Head of caudate nucleus (tissue), 42 donors: ENCODE data around the gene KDELR3.
A peak's percentile ranks its signal among the peaks of the same experiment; 100 is the strongest.

ENCODE experiments used
- DNase-seq, 42 donors: peaks; one replicate each; pipeline versions ENCODE4 v3.0.0 to v3.0.0-alpha.2; 2020 to 2021; ENCODE audit warnings: mixed read lengths in 7 of 42
- intact Hi-C: fragments of 100-400 bp; cut with DNase I; formaldehyde crosslinking; loops from one replicate; pipeline ENCODE4 v1.15.0; 2022

KDELR3 gene

DNA sequence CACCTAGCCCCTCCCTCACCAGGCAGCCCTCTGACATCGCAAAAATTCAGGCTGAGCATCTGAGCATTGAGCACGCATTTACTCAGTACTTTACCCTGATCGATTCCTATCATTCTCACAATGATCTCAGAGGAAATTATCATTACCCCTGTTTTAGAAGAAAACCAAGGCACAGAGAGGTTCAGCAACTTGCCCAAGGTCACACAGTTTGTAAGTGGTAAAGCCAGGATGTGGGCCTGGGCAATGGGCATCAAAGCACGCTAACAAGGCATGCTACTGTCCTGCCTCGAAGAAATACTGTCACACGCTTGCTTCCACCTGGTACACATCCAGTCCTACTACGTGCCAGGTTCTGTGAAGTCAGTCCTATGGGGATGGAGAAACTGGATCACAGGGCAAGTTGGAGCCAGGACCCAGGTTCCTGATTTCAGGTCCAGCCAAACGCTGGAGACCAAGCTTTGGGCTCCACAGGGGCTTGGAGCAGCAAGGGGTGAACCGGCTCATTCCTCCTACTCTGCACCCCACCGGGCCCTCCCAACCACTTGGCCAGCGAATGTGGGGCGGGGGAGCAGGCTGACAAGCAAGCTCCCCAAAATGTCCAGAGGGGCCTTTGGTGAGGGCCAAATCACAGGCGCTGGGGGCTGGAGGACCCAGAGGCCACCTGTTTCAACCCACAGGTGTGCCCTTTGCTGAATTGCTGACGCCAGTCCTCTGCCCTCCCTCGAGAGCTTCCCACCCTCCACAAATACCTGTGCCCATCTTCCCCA lies 31.1 kb upstream of the KDELR3 start:
- intact Hi-C loops = no loop called here
- DNase-seq = no peak

DNA sequence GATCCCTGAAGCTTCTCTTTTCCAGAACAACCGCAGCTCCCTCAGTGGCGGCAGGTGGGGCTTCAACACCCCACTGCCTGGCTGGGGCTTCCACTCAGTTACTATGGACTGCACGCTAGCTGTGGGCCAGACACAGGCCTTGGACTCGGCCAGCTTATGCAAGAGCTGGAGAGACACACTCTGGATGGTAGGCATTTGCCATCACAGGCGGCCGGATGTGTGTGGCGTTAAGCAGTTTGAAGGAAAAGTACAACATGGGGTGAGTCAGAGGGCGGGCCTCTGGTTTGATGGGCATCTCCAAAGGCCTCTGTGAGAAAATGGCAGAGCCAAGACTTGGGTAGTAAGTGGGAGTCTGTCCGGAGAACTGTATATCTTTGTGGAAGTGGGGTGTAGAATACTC lies 30.5 kb upstream of the KDELR3 start:
- intact Hi-C loops = no loop called here
- no peak for DNase-seq

DNA sequence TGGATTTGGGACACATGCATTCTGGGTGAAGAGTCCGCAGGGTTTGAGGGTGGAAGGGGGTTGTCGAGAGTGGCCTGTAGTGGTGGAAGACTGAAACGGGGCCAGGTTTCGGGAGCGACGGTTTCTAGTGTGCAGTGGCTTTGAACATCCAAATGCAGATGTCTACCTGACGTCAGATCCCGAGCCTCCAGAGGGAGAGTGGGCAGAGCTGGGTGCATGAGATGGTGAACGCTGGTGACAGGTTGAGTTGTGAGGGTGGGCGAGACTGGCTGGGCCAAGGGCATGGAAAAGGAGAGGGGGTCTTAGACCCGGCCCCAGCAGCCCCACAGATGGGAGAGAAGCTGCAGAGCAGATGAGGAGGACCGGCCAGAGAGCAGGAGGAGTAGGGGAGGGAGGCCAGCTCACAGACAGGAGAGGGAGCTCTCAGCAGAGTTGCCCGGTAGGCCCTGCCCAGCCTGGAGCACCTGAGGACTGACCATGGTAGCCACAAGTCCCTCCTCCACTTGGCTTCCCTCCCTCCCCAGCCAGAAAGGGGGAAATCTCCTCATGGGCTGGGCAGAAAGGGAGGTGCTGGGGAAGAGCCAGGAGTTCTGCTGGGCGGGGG lies 27.0 kb upstream of the KDELR3 start:
- intact Hi-C loops = no loop called here
- DNase-seq = peak in 10 of 42 donors; percentile 13 to 67 (median 50)

DNA sequence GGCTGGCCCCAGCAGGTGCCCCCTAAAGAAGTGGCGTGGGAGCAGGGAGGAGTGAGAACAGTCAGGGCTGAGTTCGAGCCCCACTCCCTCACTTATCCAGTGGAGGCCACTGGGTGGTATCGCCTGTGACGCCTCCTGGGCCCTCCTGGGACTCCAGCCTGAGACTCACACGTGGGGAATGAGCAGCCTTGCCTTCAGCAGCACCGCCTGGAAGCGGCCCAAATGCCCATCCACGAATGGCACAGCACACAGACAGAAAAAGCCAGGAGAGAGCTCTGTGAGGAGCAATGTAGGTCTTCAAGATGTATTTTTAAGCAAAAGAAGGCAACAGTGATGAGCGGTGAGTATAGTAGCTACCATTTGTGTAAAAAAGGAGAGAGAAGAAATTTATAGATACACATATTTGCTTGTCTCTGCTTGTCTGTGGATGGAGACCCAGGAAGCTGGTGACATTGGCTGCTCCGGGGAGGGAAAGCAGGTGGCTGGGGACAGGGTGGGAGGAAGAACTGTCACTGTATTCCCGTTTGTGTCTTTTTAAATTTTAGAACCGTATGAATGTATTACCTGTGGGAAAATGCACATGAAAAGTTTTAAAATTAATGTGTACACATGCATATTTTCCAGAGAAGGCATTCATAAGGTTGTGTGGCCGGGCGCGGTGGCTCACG lies 26.1 kb upstream of the KDELR3 start:
- DNase-seq = peak in 6 of 42 donors; percentile 51 to 60 (median 54)
- intact Hi-C loops = no loop called here

DNA sequence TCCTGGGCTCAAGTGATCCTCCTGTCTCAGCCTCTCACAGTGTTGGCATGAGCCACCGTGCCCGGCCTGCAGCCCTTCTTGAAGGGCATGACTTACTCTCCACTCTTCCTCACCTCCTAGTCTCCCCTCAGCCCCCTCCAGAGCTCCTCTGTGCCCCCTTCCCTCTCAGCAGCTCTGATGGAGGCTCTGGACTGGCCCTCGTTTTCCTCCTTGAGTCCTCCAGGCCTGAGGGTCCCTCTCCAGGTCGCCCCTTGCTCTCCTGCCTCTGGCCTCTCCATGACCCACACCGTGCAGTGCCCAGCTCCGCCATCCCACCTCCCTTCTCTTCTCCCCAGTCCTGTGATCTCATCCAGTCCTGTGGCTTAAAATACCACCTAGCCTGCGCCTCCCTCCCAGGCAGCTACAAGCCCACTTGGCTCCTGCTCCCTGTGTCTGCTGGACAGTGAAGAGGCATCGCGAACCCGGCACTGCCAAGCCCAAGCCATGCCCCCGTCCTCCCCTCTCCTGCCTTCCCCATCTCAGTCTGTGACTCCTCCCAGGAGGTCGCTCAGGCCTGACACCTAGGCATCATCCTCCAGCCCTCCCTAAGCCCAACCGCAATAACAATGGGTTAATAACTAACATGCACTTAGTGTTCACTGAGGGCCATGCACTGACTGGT lies 24.8 kb upstream of the KDELR3 start:
- no peak for DNase-seq

DNA sequence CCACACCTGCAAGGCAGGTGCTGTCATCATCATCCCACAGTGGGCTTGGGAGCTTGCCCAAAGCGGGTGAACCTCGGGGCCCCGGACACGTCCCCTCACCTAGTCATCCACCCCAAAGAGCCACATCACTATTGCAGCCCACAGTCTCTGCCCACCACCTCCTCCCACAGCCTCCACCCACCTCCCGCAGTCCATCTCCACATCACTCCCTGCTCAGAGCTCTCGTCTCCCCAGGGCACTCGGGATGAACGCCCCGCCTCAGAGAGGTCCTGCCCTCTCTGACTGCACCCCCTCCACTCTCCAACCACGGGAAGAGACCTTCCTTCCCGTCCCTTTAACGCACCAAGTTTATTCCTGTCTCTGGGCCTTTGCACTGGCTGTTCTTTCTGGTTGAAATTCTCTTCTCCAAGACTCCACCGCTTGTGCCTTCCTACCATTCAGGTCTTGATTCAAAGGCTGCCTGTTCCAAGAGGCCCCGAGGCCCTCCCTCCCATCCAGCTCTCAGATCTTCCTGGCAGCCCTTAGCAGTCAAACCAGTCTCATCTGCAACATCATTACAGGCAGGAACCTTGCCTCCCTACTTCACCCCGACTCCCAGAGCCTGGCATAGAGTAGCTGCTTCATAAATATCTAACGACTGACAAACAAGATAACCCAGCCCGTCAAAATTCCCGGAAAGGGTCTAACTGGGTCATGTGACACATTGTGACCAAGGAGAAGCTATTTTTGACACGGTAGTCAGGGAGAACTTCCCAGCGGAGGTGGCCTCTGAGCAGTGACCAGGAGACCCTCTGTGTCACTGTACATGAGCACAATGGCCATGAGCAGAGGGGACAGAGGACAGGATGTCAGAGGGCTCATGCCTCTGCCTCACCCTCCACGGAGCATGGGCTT lies 24.0 kb upstream of the KDELR3 start:
- no peak for DNase-seq
- intact Hi-C loops = no loop called here

More for the DNA sequence above, 24.8 kb upstream of the KDELR3 start:
- intact Hi-C loops = no loop called here

DNA sequence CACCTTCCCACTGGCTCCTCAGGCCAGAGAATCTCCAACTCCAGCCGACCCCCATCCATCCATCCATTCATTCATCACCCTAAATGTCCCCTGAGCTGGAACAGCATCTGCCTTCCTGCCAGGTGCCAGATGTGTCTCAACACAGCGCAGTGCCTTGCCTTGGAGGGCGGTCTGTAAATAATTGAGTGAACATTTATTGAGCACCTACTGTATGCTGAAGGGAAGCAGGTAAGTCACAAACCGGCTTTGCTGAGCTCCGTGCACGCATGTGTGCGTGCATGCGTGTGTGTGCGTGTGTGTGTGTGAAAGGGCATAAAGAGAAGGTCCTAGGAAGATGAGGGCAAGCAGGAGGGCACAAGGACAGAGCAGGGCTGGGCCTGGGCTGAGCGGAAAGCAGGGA lies 23.1 kb upstream of the KDELR3 start:
- no peak for DNase-seq
- intact Hi-C loops = no loop called here

DNA sequence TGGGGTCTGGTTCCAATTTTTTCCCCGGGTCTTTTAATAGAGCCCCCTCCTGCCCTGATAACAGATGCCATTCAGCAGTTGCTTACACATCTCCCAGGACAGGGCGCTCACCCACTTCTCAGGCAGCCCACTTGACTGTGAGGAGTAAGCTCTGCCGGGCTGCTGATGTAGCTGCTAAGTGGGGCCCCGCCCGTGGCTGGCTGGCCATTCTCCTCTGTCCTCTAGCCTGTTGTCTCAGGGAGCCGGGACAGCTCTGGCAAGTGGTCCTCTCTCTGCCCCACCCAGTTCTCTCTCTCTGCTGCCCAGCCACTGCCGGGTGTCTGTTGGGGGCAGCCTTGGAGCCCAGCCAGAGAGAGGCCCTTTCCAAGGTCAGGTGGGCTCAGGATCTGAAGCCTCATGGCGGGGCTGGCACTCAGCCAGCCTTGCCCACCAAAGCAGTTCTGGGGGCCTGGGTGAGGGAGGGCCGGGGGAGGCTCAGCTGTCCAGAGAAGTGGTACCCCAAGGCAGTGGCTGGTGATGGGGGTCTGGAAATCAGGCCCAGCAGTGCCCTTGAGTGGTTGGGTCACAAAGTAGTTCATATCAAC lies 21.8 kb upstream of the KDELR3 start:
- intact Hi-C loops = no loop called here
- DNase-seq = no peak

DNA sequence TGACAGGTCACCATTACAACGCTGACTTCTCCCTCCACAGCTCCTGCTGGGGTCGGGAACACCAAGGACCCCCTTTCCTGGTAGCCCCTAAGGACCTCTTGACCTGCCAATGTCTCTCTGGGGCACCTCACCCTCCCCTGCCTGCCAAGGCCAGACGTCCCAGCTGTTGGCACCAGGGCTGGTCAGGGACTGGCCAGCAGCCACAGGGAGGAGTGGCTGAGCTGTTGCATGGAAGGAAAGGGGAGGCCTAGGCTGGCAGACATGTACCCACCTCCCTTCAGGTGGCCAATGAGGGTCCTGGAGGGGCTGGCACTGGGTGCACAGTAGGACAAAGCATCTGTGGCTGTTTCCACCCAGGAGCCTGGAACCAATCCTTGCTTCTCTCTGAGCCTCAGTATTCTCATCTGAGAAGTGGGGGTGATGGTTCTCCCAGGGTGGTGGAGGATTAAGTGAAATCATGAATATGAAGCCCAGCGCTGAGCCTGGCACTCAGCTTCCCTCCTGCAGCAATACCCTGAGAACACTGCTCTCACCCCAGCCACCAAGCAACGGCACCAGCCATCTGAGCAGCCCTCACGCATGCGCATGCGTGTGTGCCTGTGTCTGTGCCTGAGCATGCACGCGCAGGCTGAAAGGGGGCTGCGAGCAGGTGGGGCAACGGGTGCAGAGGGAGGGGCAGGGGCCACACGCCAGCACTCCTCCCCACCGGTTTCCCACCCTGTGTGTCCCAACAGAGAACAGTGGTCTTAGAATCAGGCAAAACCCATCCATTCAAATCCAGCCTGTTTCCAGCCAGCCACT lies 18.8 kb upstream of the KDELR3 start:
- intact Hi-C loops = no loop called here
- peak in 37 of 42 donors; percentile 25 to 77 (median 58) for DNase-seq

DNA sequence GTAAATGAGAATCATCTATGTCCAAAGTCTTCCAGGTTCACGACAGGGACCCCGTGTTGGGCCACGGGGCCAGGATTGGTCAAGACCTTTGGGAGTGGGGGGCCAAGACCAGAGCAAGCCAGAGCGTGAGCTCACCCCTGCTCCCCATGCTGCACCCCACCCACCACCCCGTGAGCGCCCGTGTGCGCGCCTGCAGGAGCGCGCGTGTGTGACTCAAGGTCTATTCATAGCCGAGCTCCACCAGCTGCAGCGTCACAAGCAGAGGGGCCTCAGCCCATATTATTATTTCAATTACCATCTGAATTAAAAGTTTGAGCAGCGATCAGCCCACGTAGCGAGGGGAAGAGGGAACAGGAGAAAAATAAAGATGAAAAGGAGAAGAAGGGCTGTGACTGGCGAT lies 18.1 kb upstream of the KDELR3 start:
- DNase-seq = peak in 41 of 42 donors; percentile 44 to 90 (median 74)
- intact Hi-C loops = no loop called here

DNA sequence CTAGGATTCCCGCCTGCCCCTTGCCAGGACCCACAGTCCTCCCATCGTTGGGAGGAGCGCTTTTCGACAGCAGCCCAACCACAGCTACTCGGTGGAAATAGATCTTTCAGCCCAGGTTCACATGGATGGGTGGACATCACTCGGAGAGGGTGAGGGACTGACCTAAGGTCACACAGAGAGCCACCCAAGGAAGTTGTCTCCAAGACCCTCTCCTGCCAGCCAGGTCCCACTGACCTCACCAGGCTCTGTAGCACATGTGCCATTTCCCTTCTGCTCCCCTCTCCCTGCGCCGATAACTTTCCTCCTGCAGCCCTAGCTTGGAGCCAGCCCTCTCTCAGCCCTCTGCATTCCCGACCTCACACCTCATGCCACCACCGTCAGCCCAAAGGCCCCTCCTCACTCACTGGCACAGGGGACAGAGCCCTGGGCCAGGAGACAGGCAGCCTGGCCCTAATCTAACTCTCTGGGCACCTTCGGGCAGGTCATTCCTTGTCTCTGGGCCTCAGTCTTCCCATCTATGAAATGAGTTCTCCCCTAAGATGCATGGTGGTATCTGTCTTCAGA lies 17.6 kb upstream of the KDELR3 start:
- DNase-seq = no peak
- intact Hi-C loops = no loop called here

DNA sequence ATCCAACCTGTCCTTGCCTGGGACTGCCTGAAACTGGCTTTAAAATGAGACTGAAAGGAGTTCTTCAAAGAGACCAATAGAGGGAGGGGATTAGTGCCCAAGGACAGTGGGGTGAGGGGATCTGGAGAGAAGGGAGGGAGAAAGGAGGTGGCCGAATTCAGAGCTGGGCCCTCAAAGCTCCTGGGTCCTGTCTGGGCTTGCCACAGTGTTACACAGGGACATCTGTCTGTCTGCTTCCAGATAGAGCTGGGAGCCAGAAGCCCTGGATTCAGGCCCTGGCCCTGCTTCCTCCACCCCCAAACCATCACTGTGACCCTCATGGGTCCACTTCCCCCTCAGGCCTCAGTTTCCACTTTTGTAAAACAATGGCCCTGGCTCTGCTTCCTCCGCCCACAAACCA lies 16.5 kb upstream of the KDELR3 start:
- intact Hi-C loops = no loop called here
- no peak for DNase-seq

DNA sequence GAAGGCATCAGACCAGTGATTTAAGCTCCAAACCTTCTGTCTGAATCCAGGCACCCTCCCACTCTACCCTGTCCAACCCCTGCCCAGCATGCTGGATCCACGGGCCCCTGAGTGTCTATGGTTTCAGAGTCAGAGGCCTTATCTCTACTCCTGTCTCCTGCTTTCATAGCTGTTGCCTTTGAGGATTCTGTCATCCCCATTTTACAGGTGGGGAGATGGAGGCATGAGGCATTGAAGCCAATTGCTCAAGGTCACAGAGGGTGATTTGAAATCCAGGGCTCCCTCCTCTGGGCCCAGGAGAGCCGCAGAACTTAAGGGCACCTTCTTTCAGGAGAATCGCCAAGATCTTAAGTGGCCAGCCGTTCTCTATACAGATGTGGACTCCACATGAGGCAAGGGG lies 16.0 kb upstream of the KDELR3 start:
- intact Hi-C loops = no loop called here
- DNase-seq = no peak

DNA sequence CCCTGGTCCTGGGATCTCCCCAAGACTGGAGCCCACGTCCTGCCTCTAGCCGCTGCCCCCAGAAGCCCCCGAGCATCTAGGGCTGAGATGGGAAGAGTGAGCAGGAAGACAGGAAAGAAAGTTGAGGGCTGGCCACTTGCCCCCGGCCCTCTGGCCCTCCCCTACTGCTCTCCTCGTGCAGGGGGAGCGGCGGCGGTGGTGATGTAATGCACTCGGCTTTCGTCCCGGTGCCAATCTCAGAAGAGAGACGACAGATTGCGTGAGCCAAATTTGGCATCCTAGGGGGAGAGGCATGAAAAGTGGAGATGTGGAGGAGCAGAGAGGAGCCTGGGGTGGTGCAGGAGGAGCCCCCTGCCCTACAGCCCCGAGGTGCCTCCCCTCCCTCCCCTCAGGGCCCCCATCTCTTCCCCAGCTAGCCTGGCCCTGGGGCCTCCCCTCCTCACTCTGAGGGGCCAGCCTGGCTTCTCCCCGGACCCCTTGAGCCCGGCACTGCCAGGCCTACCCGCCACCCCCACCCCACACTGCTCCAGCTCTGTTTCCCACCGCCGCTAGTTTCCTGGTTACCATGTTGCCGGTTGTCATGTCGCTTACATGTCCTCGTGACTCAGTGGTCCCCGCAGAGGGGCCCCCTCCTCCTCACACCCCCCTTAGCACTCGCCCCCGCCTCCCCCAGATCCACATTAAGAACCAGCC lies 15.4 kb upstream of the KDELR3 start:
- intact Hi-C loops = no loop called here
- DNase-seq = peak; percentile 56 to 93 (median 76)

DNA sequence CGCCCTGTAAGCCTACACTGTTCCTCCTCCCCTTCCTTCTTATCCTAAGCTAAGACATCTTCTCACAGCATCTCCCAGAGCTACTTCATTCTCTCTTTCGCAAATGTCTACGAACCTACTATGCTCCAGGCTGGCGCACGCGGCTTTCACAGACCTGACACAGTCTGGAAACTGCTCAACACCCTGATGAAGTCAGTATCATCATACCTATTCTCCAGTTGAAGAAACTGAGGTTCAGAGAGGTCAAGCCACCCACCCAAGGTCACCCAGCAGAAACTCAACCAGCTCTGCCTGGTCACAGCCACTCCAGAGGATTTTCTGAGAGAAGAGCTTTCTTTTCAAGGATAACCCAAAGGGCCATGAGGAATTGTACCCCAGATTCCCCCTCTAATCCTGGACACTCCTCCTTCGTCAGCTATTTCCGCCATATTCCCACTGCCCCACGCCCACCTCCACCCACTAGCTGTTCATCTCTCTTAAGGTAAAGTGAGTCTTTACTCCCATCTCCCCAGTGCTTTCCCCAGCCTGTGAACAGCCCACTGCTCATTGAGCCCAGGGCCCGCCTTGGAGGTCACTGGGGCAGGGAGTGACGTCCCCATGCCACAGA lies 14.7 kb upstream of the KDELR3 start:
- intact Hi-C loops = no loop called here
- peak in 5 of 42 donors; percentile 17 to 51 (median 37) for DNase-seq

DNA sequence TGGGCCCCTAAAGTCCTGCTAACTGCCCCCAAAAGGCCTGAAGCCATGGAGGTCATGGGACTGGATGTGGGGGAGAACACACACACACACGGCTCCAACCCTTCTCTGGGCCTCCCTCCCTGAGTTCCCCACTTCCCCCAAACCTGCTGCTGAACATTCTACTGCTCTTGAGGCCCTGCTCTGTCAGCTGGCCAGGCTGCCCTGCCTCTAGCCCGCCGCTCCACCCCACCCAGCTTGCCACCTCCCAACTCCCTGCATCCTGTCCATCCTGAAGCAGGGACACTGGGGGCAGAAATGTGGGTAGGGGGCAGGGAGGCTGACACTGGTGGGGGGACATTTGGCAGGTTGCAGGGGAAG lies 13.9 kb upstream of the KDELR3 start:
- intact Hi-C loops = no loop called here
- DNase-seq = no peak
